ENCODE data around the gene MSL1. TPM values are rescaled to one million over a fixed set of nuclear protein-coding genes. Genes with fewer than 3 reads are reported as not detected.

MSL1 gene
- total and polyA plus RNA-seq, 2 of the 13 experiments (the other 11 are each of a cell fraction or from before 2014, with no cell fraction given) = 63.8 to 88.5 TPM

DNA sequence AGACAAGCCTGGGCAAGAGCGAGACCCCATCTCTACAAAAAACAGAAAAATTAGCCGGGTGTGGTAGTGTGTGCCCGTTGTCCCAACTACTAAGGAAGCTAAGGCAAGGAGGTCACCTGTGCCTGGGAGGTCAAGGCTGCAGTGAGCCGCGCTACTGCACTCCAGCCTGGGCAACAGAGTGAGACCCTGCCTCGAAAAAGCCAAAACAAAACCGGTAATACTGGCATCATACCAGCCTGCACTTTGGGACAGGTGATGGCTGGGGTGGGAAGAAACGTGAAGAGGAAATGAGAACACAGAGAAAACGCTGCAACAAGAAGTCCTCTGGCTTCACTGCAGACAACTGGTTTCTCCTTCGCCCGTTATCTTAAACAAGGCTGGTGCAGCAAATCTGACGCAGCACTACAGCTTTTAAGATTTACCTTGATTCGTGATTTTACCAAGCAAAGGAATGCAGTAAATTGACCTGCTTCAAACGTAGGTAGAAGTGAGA is 17.8 kb downstream of the MSL1 start (continued):
- TF ChIP-seq ZNF205 (CRISPR knock-in tag; IDR thresholded peaks at IDR 0.05) (peak; percentile 71; the same call in 1 of the 2 replicates), PTBP1 (IDR thresholded peaks at IDR 0.05; ENCODE audit: low read depth, low read length, poor library complexity, severe bottlenecking) (peak; percentile 62), GTF2F1 (IDR thresholded peaks at IDR 0.05; ENCODE audit: low read length) (no peak), IKZF4 (CRISPR knock-in tag; IDR thresholded peaks at IDR 0.05; ENCODE audit: borderline replicate concordance, low read depth, not compliant biosample characterization) (no peak), ZNF619 (CRISPR knock-in tag; IDR thresholded peaks at IDR 0.05) (0 out of 2 replicates have a peak, but pooled peaks have one; percentile 39), ETV6 (CRISPR knock-in tag; conservative IDR thresholded peaks at IDR 0.05) (no peak), DNMT1 (CRISPR knock-in tag; IDR thresholded peaks at IDR 0.05) (no peak), FOXA3 (CRISPR knock-in tag; IDR thresholded peaks at IDR 0.05) (peak; percentile 6; the same call in 1 of the 2 replicates), HNRNPL (IDR thresholded peaks at IDR 0.05; ENCODE audit: low read depth, low read length) (no peak), ZNF333 (CRISPR knock-in tag; IDR thresholded peaks at IDR 0.05; ENCODE audit: borderline replicate concordance) (peak; percentile 10; the same call in 1 of the 2 replicates), KDM3A (CRISPR knock-in tag; IDR thresholded peaks at IDR 0.05; ENCODE audit: low read depth) (0 out of 2 replicates have a peak, but pooled peaks have one; percentile 7), TOPORS (CRISPR knock-in tag; IDR thresholded peaks at IDR 0.05) (0 out of 2 replicates have a peak, but pooled peaks have one; percentile 12), ISL2 (CRISPR knock-in tag; IDR thresholded peaks at IDR 0.05) (no peak), TBX3 (IDR thresholded peaks at IDR 0.05; ENCODE audit: borderline replicate concordance) (no peak), ZNF776 (CRISPR knock-in tag; IDR thresholded peaks at IDR 0.05) (no peak), ZNF430 (CRISPR knock-in tag; IDR thresholded peaks at IDR 0.05) (no peak), HOXA3 (CRISPR knock-in tag; IDR thresholded peaks at IDR 0.05) (0 out of 2 replicates have a peak, but pooled peaks have one; percentile 23), MZF1 (CRISPR knock-in tag; IDR thresholded peaks at IDR 0.05; ENCODE audit: borderline replicate concordance) (0 out of 2 replicates have a peak, but pooled peaks have one; percentile 15)
- TF ChIP-seq, protein P1, sequence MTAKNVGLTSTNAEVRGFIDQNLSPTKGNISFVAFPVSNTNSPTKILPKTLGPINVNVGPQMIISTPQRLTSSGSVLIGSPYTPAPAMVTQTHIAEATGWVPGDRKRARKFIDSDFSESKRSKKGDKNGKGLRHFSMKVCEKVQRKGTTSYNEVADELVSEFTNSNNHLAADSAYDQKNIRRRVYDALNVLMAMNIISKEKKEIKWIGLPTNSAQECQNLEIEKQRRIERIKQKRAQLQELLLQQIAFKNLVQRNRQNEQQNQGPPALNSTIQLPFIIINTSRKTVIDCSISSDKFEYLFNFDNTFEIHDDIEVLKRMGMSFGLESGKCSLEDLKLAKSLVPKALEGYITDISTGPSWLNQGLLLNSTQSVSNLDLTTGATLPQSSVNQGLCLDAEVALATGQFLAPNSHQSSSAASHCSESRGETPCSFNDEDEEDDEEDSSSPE (CRISPR knock-in tag; IDR thresholded peaks at IDR 0.05) = peak; percentile 50; the same call in 1 of the 2 replicates
- TF ChIP-seq, protein P2, sequence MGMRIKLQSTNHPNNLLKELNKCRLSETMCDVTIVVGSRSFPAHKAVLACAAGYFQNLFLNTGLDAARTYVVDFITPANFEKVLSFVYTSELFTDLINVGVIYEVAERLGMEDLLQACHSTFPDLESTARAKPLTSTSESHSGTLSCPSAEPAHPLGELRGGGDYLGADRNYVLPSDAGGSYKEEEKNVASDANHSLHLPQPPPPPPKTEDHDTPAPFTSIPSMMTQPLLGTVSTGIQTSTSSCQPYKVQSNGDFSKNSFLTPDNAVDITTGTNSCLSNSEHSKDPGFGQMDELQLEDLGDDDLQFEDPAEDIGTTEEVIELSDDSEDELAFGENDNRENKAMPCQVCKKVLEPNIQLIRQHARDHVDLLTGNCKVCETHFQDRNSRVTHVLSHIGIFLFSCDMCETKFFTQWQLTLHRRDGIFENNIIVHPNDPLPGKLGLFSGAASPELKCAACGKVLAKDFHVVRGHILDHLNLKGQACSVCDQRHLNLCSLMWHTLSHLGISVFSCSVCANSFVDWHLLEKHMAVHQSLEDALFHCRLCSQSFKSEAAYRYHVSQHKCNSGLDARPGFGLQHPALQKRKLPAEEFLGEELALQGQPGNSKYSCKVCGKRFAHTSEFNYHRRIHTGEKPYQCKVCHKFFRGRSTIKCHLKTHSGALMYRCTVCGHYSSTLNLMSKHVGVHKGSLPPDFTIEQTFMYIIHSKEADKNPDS (CRISPR knock-in tag; IDR thresholded peaks at IDR 0.05) = 0 out of 2 replicates have a peak, but pooled peaks have one; percentile 1
- TF ChIP-seq, protein P3, sequence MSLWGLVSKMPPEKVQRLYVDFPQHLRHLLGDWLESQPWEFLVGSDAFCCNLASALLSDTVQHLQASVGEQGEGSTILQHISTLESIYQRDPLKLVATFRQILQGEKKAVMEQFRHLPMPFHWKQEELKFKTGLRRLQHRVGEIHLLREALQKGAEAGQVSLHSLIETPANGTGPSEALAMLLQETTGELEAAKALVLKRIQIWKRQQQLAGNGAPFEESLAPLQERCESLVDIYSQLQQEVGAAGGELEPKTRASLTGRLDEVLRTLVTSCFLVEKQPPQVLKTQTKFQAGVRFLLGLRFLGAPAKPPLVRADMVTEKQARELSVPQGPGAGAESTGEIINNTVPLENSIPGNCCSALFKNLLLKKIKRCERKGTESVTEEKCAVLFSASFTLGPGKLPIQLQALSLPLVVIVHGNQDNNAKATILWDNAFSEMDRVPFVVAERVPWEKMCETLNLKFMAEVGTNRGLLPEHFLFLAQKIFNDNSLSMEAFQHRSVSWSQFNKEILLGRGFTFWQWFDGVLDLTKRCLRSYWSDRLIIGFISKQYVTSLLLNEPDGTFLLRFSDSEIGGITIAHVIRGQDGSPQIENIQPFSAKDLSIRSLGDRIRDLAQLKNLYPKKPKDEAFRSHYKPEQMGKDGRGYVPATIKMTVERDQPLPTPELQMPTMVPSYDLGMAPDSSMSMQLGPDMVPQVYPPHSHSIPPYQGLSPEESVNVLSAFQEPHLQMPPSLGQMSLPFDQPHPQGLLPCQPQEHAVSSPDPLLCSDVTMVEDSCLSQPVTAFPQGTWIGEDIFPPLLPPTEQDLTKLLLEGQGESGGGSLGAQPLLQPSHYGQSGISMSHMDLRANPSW (CRISPR knock-in tag; IDR thresholded peaks at IDR 0.05; ENCODE audit: borderline replicate concordance) = no peak
- TF ChIP-seq, protein P4, sequence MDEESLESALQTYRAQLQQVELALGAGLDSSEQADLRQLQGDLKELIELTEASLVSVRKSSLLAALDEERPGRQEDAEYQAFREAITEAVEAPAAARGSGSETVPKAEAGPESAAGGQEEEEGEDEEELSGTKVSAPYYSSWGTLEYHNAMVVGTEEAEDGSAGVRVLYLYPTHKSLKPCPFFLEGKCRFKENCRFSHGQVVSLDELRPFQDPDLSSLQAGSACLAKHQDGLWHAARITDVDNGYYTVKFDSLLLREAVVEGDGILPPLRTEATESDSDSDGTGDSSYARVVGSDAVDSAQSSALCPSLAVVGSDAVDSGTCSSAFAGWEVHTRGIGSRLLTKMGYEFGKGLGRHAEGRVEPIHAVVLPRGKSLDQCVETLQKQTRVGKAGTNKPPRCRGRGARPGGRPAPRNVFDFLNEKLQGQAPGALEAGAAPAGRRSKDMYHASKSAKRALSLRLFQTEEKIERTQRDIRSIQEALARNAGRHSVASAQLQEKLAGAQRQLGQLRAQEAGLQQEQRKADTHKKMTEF (CRISPR knock-in tag; IDR thresholded peaks at IDR 0.05) = no peak; the same call in 1 of the 2 replicates
